Astrocyte (in vitro differentiated cells and primary cell): ENCODE measurements around the gene ACAP3. TPM values are rescaled to one million over a fixed set of nuclear protein-coding genes. Genes with fewer than 3 reads are reported as not detected.

Source experiments
- DNase-seq: peaks from one replicate; pipeline ENCODE4 v3.0.0-alpha.2; 2010; ENCODE audit warnings: low read depth
- FAIRE-seq: peaks from 2 replicates; lab custom pipeline; 2011; peaks lifted over from hg19 to GRCh38; lab: Jason Lieb, UNC
- H2AFZ ChIP-seq: 2 replicates; pipeline ENCODE4 v1.6.0; 2012; ENCODE audit warnings: low read depth, low read length, inconsistent platforms
- H3K27ac ChIP-seq: 2 replicates; pipeline ENCODE4 v1.5.1; 2011; ENCODE audit warnings: low read depth, low read length, inconsistent platforms
- H3K27me3 ChIP-seq: 2 replicates; pipeline ENCODE4 v1.6.0; 2011; ENCODE audit warnings: low read length, inconsistent platforms; ENCODE audit not compliant: insufficient read depth
- H3K36me3 ChIP-seq: 2 replicates; pipeline ENCODE4 v1.5.1; 2011; ENCODE audit warnings: low read length, inconsistent platforms; ENCODE audit not compliant: insufficient read depth
- H3K4me1 ChIP-seq: 2 replicates; pipeline ENCODE4 v1.5.1; 2011; ENCODE audit warnings: low read length, inconsistent platforms; ENCODE audit not compliant: insufficient read depth
- H3K4me2 ChIP-seq: 2 replicates; pipeline ENCODE4 v1.6.0; 2012; ENCODE audit warnings: low read length, inconsistent platforms
- H3K4me3 ChIP-seq: 2 replicates; pipeline ENCODE4 v1.5.1; 2011; ENCODE audit warnings: low read depth, mild to moderate bottlenecking, low read length, inconsistent platforms; ENCODE audit not compliant: insufficient read depth
- H3K79me2 ChIP-seq: 2 replicates; pipeline ENCODE4 v1.6.0; 2012; ENCODE audit warnings: mild to moderate bottlenecking, low read length, inconsistent platforms; ENCODE audit not compliant: insufficient read depth
- H3K9ac ChIP-seq: 2 replicates; pipeline ENCODE4 v1.6.0; 2012; ENCODE audit warnings: mild to moderate bottlenecking, low read length, inconsistent platforms
- H3K9me3 ChIP-seq: 2 replicates; pipeline ENCODE4 v1.5.1; 2012; ENCODE audit warnings: low read depth, mild to moderate bottlenecking, low read length, inconsistent platforms; ENCODE audit not compliant: insufficient read depth
- H4K20me1 ChIP-seq: 2 replicates; pipeline ENCODE4 v1.6.0; 2012; ENCODE audit warnings: low read length, inconsistent platforms; ENCODE audit not compliant: insufficient read depth
- H3K27ac Mint-ChIP-seq: one replicate; pipeline ENCODE4 v1.8.0; 2021; ENCODE audit warnings: mild to moderate bottlenecking, mixed read lengths; ENCODE audit not compliant: unreplicated experiment
- H3K27me3 Mint-ChIP-seq: one replicate; pipeline ENCODE4 v1.8.0; 2021; ENCODE audit warnings: low read depth, mixed read lengths; ENCODE audit not compliant: unreplicated experiment
- H3K36me3 Mint-ChIP-seq: one replicate; pipeline ENCODE4 v1.8.0; 2021; ENCODE audit warnings: low read depth, mixed read lengths; ENCODE audit not compliant: unreplicated experiment
- H3K4me1 Mint-ChIP-seq: one replicate; pipeline ENCODE4 v1.8.0; 2021; ENCODE audit warnings: low read depth, mixed read lengths; ENCODE audit not compliant: unreplicated experiment
- H3K4me3 Mint-ChIP-seq: one replicate; pipeline ENCODE4 v1.8.0; 2021; ENCODE audit warnings: mild to moderate bottlenecking, moderate library complexity, mixed read lengths; ENCODE audit not compliant: unreplicated experiment
- H3K9me3 Mint-ChIP-seq: one replicate; pipeline ENCODE4 v1.8.0; 2021; ENCODE audit warnings: mild to moderate bottlenecking, mixed read lengths; ENCODE audit not compliant: unreplicated experiment
- EZH2 ChIP-seq: IDR thresholded peaks from 2 replicates; pipeline ENCODE4 v1.6.1; 2012; ENCODE audit warnings: mild to moderate bottlenecking, low read length, inconsistent platforms; ENCODE audit not compliant: insufficient read depth
- total RNA-seq: library from RNA; stranded (reverse); gene quantifications from 2 replicates; pipeline ENCODE4 v1.2.1, GENCODE V29; 2021
- TF ChIP-seq, protein P1 (sequence below): IDR thresholded peaks from 2 replicates; pipeline ENCODE4 v1.5.1; 2011; ENCODE audit warnings: low read depth, mild to moderate bottlenecking, inconsistent platforms, low read length, moderate library complexity; ENCODE audit not compliant: insufficient read depth

ACAP3 gene
- total RNA-seq, 1 donor from 2014 or later: 64.0 TPM

DNA sequence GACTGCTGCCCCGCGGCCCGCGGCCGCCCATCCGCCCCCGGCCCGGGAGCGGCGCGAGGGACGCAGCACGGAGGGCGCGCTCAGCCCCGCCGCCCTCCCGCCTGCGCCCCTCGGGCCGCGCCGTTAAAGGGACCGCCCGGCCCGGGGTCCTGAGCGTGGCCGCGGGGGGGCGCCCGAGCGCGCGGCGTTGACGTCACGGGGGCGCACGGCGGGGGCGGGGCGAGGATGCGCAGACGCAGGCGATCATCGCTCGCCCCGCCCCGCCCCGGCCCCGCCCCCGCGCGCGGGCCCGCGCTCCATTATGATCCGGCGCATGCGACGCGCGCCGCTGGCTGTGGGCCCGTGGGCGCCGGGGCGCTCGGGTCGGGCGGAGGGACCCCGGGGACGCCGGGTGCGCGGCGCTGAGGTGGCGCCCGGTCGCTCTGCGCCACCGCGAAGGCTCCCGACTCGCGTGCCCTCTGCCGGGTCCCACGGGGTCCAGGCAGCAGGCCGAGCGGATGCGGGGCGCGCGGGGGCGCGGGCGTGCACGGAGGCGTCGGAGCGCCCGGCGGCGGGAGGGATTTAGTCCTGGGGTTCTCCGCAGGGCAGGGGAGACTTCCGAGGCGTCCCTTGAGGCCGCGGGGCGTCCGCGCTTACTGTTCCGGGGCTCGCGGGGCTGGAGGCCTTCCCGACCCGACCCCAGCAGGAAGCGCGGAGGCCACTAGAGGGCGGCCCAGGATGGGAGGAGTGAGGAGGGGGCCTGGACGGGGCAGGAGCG lies 41.7 kb upstream of the ACAP3 start, which contains the start of gene DVL1:
TSS of gene DVL1 (minus strand) at position 163 of the 757 bp plus-strand sequence. CDS start 353 bp downstream, outside the sequence.
- Histone ChIP-seq H3K4me3 (peak within 1 kb of the TSS; percentile 79), H3K79me2 (peaks cover 63% of the 10 kb centered on the region), H3K4me2 (peak within 1 kb of the TSS; percentile 99), H3K27me3 (no peaks in the 10 kb centered on the region), H3K4me1 (peaks cover 43% of the 10 kb centered on the region), H3K9ac (peak within 1 kb of the TSS; percentile 83), H3K27ac (peak within 1 kb of the TSS; percentile 58), H4K20me1 (peaks cover 70% of the 10 kb centered on the region), H3K9me3 (no peaks in the 10 kb centered on the region), H3K36me3 (peaks cover 11% of the 10 kb centered on the region), H2AFZ (no peak within 1 kb of the TSS)
- peaks cover 2% of the 10 kb centered on the region for H3K27me3 Mint-ChIP-seq
- H3K36me3 Mint-ChIP-seq: peaks cover 6% of the 10 kb centered on the region
- H3K4me1 Mint-ChIP-seq: peaks cover 17% of the 10 kb centered on the region
- H3K4me3 Mint-ChIP-seq: peak within 1 kb of the TSS; percentile 87
- H3K27ac Mint-ChIP-seq: peak within 1 kb of the TSS; percentile 58
- DNase-seq (no peak), FAIRE-seq (no peak)
- no peaks in the 10 kb centered on the region for H3K9me3 Mint-ChIP-seq
- TF ChIP-seq EZH2: no peak
- TF ChIP-seq, protein P1, sequence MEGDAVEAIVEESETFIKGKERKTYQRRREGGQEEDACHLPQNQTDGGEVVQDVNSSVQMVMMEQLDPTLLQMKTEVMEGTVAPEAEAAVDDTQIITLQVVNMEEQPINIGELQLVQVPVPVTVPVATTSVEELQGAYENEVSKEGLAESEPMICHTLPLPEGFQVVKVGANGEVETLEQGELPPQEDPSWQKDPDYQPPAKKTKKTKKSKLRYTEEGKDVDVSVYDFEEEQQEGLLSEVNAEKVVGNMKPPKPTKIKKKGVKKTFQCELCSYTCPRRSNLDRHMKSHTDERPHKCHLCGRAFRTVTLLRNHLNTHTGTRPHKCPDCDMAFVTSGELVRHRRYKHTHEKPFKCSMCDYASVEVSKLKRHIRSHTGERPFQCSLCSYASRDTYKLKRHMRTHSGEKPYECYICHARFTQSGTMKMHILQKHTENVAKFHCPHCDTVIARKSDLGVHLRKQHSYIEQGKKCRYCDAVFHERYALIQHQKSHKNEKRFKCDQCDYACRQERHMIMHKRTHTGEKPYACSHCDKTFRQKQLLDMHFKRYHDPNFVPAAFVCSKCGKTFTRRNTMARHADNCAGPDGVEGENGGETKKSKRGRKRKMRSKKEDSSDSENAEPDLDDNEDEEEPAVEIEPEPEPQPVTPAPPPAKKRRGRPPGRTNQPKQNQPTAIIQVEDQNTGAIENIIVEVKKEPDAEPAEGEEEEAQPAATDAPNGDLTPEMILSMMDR: no peak

DNA sequence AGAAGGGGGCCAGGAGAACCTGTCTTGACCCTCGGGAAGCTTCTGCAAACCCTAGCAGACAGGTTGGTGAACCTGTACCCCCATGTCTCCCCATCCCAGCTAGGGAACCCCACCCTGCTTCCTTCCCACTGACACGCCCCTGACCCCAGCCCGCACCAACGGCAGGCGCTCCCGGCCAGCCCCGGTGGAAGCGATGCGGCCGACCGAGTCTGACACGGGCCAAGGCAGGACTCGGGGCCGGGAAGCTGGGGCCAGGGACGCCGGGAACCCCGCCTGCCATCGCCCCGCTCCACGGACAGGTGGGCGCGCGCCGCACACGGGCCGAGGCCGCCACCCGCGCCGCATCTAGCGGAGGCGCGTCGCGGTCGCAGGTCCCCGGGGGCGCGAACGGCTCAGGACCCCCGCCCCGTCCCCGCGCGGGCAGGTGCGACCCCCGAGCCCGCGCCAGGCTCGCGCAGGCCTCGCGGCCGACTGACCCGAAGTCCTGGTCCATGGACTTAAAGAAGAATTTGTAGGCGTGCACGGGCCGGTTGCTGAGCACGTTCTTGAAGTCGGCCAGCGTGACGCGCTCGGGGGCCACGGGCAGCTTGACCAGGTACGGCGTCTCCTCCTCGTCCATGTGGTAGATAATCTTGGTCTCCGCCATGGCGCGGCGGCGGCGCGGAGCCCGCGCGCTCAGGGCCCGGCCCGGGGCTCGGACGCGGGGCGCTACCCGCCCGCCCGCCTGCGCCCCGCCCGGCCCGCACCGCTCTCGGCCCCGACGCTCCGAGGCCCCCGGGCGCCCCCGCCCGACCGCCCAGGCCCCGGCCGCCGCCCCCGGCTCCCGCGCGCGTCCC lies 40.9 kb upstream of the ACAP3 start:
- H3K79me2 ChIP-seq: peaks cover 63% of the 10 kb centered on the region
- H3K9ac ChIP-seq: peak overlapping the region; percentile 83
- Mint-ChIP-seq H3K27ac (peak overlapping the region; percentile 58), H3K4me1 (peaks cover 17% of the 10 kb centered on the region), H3K4me3 (peak overlapping the region; percentile 87), H3K36me3 (peaks cover 6% of the 10 kb centered on the region), H3K9me3 (no peaks in the 10 kb centered on the region), H3K27me3 (no peaks in the 10 kb centered on the region)
- peak overlapping the region; percentile 99 for H3K4me2 ChIP-seq
- no peak for FAIRE-seq
- peak overlapping the region; percentile 79 for H3K4me3 ChIP-seq
- peaks cover 49% of the 10 kb centered on the region for H3K4me1 ChIP-seq
- no peak for DNase-seq
- no peaks in the 10 kb centered on the region for H3K9me3 ChIP-seq
- peaks cover 71% of the 10 kb centered on the region for H4K20me1 ChIP-seq
- no peak for TF ChIP-seq EZH2
- TF ChIP-seq, protein P1: no peak
- no peaks in the 10 kb centered on the region for H3K27me3 ChIP-seq
- peak overlapping the region; percentile 47 for H3K27ac ChIP-seq
- H2AFZ ChIP-seq: no peak overlapping the region
- peaks cover 11% of the 10 kb centered on the region for H3K36me3 ChIP-seq
